PC-9 (cell line): Measurements from ENCODE around the gene PRIM2.

Source experiments
- CTCF ChIP-seq: fragments of 200-600 bp; sonication (generic); conservative IDR thresholded peaks from 2 replicates; pipeline ENCODE4 v1.6.1; 2017; ENCODE audit warnings: mixed run types, antibody characterized with exemption, mild to moderate bottlenecking, moderate library complexity
- EZH2 ChIP-seq: fragments of 200-600 bp; sonication (generic); IDR thresholded peaks from 2 replicates; pipeline ENCODE4 v1.8.0; 2017; ENCODE audit warnings: antibody characterized with exemption, low read depth

GRCh38 chr6:57283106-57283505 lies 34.3 kb upstream of the PRIM2 start:
- TF ChIP-seq EZH2 (no peak), CTCF (no peak)
